Natural killer cell (primary cell): ENCODE measurements around the gene ARID1B. TPM values are rescaled to one million over a fixed set of nuclear protein-coding genes. Genes with fewer than 3 reads are reported as not detected.
A peak's percentile ranks its signal among the peaks of the same experiment; 100 is the strongest.

Experiments
- ATAC-seq, 3 donors: fragments of 150-1000 bp in 2 of 3; fragments of 200-7000 bp in 1 of 3; cut with Tn5 transposase; 1 replicate in 1 of 3; 2 replicates in 2 of 3; pipeline ENCODE4 v1.10.0; 2021; ENCODE audit warnings: mild to moderate bottlenecking in 2 of 3, moderate library complexity in 2 of 3
- DNase-seq, 2 donors: peaks; one replicate each; pipeline versions ENCODE4 v3.0.0 to v3.0.0-alpha.2; 2013 to 2021; ENCODE audit warnings: mixed read lengths in 1 of 2
- H3K27ac ChIP-seq: one replicate; pipeline ENCODE4 v1.5.1; 2013; ENCODE audit warnings: mild to moderate bottlenecking, low read length
- H3K27me3 ChIP-seq: one replicate; pipeline ENCODE4 v1.6.1; 2013; ENCODE audit warnings: low read length; ENCODE audit not compliant: control insufficient read depth, insufficient read depth
- H3K36me3 ChIP-seq: one replicate; pipeline ENCODE4 v1.6.1; 2013; ENCODE audit warnings: low read length; ENCODE audit not compliant: control insufficient read depth, insufficient read depth
- H3K4me1 ChIP-seq: one replicate; pipeline ENCODE4 v1.6.1; 2013; ENCODE audit warnings: low read length; ENCODE audit not compliant: control insufficient read depth, insufficient read depth
- H3K4me3 ChIP-seq: one replicate; pipeline ENCODE4 v1.5.1; 2013; ENCODE audit warnings: low read length
- H3K9me3 ChIP-seq: one replicate; pipeline ENCODE4 v1.6.1; 2013; ENCODE audit warnings: low read length; ENCODE audit not compliant: control insufficient read depth, insufficient read depth
- H3K27ac Mint-ChIP-seq, 2 donors: one replicate each; pipeline ENCODE4 v1.8.0; 2022; ENCODE audit warnings: mild to moderate bottlenecking in 2 of 2, mixed read lengths in 2 of 2, moderate library complexity in 1 of 2
- H3K27me3 Mint-ChIP-seq, 2 donors: one replicate each; pipeline ENCODE4 v1.8.0; 2022; ENCODE audit warnings: low read depth in 2 of 2, mixed read lengths in 2 of 2
- H3K36me3 Mint-ChIP-seq: one replicate; pipeline ENCODE4 v1.8.0; 2022; ENCODE audit warnings: mixed read lengths
- H3K4me1 Mint-ChIP-seq, 2 donors: one replicate each; pipeline ENCODE4 v1.8.0; 2022; ENCODE audit warnings: mixed read lengths in 2 of 2
- H3K4me3 Mint-ChIP-seq: one replicate; pipeline ENCODE4 v1.8.0; 2022; ENCODE audit warnings: mild to moderate bottlenecking, moderate library complexity, mixed read lengths
- H3K9me3 Mint-ChIP-seq, 2 donors: one replicate each; pipeline ENCODE4 v1.8.0; 2022; ENCODE audit warnings: mixed read lengths in 2 of 2
- CTCF ChIP-seq: fragments of 200-600 bp; IDR thresholded peaks from one replicate; pipeline ENCODE4 v1.8.0; 2022; ENCODE audit warnings: antibody characterized with exemption
- WGBS: methylation state at CpG from one replicate; pipeline ENCODE4 v1.1.7; 2013; ENCODE audit warnings: missing lambda C conversion rate; ENCODE audit not compliant: insufficient coverage; 5-methylcytosine and 5-hydroxymethylcytosine counted together
- intact Hi-C: fragments of 100-400 bp; cut with micrococcal nuclease; formaldehyde crosslinking; loops from one replicate; pipeline ENCODE4 v1.14.2; 2022
- total RNA-seq, 4 donors: library from RNA; stranded (reverse); fragments of 120-200 nt in 1 of 4; gene quantifications; one replicate each; pipeline versions ENCODE4 v1.2.3 to v1.2.4, GENCODE V29; 2013 to 2022

Gene ARID1B
- total RNA-seq, 3 donors from 2014 or later (not counting 1 experiment from before 2014, with no cell fraction given) = 180 to 201 (median 189) TPM

- no peak for DNase-seq
- H3K4me1 Mint-ChIP-seq = peaks cover 28 to 39% of the 10 kb centered on the region in 2 donors
- ATAC-seq = no peak
- H3K27ac Mint-ChIP-seq = no peak overlapping the region
- H3K9me3 Mint-ChIP-seq = no peaks in the 10 kb centered on the region
- peaks cover 10 to 12% of the 10 kb centered on the region in 2 donors for H3K27me3 Mint-ChIP-seq
- Histone ChIP-seq H3K4me1 (peaks cover 46% of the 10 kb centered on the region), H3K27me3 (peaks cover 2% of the 10 kb centered on the region), H3K36me3 (no peaks in the 10 kb centered on the region), H3K27ac (no peak overlapping the region), H3K4me3 (no peak overlapping the region), H3K9me3 (no peaks in the 10 kb centered on the region)
- no peak for TF ChIP-seq CTCF
- H3K4me3 Mint-ChIP-seq = peak overlapping the region; percentile 35
- no peaks in the 10 kb centered on the region for H3K36me3 Mint-ChIP-seq
- 79% methylated on average over 15 of the region's 15 CpGs for WGBS
- intact Hi-C loops = no loop called here
These were observed 446.3 kb downstream of the ARID1B start for GRCh38 chr6:157223511-157223910.

GRCh38 chr6:157224178-157224950 is 447.2 kb downstream of the ARID1B start:
- WGBS = 78% methylated on average over 33 of the region's 33 CpGs
- H3K4me3 Mint-ChIP-seq = no peak overlapping the region
- no peaks in the 10 kb centered on the region for H3K9me3 ChIP-seq
- H3K4me3 ChIP-seq = no peak overlapping the region
- H3K27me3 Mint-ChIP-seq = peaks cover 17% of the 10 kb centered on the region in 2 donors
- no peak overlapping the region for H3K27ac ChIP-seq
- intact Hi-C loops = no loop called here
- no peak for ATAC-seq
- H3K27me3 ChIP-seq = peaks cover 2% of the 10 kb centered on the region
- H3K36me3 Mint-ChIP-seq = no peaks in the 10 kb centered on the region
- no peaks in the 10 kb centered on the region for H3K9me3 Mint-ChIP-seq
- peaks cover 46% of the 10 kb centered on the region for H3K4me1 ChIP-seq
- H3K36me3 ChIP-seq = no peaks in the 10 kb centered on the region
- H3K4me1 Mint-ChIP-seq = peaks cover 28 to 39% of the 10 kb centered on the region in 2 donors
- H3K27ac Mint-ChIP-seq = no peak overlapping the region
- no peak for TF ChIP-seq CTCF
- DNase-seq = no peak

GRCh38 chr6:157224951-157225574 is 447.9 kb downstream of the ARID1B start:
- Histone ChIP-seq H3K4me3 (no peak overlapping the region), H3K27ac (no peak overlapping the region), H3K27me3 (peaks cover 2% of the 10 kb centered on the region), H3K36me3 (no peaks in the 10 kb centered on the region), H3K9me3 (no peaks in the 10 kb centered on the region), H3K4me1 (peaks cover 46% of the 10 kb centered on the region)
- DNase-seq (no peak), ATAC-seq (no peak)
- Mint-ChIP-seq H3K4me3 (no peak overlapping the region), H3K4me1 (peaks cover 28 to 39% of the 10 kb centered on the region in 2 donors), H3K27ac (no peak overlapping the region), H3K9me3 (no peaks in the 10 kb centered on the region), H3K27me3 (peaks cover 17 to 22% of the 10 kb centered on the region in 2 donors), H3K36me3 (no peaks in the 10 kb centered on the region)
- WGBS = 94% methylated on average over 26 of the region's 26 CpGs
- TF ChIP-seq CTCF = no peak
- intact Hi-C loops = no loop called here
